ENCODE results near the gene TIGD6.

TIGD6 gene

GRCh38 chr5:150015415-150015814 lies 15.0 kb upstream of the TIGD6 start:
- DNase-seq = no peak

GRCh38 chr5:150014456-150014855 lies 14.0 kb upstream of the TIGD6 start:
- no peak for DNase-seq

GRCh38 chr5:150013931-150014330 lies 13.5 kb upstream of the TIGD6 start:
- no peak for DNase-seq

- no peak for DNase-seq
These were observed 9.4 kb upstream of the TIGD6 start for GRCh38 chr5:150009671-150010387.

GRCh38 chr5:150007050-150007449 lies 6.6 kb upstream of the TIGD6 start:
- DNase-seq = no peak

GRCh38 chr5:150006318-150006717 lies 5.9 kb upstream of the TIGD6 start:
- no peak for DNase-seq

- no peak for DNase-seq
These were observed 1.4 kb upstream of the TIGD6 start for GRCh38 chr5:150001660-150002486.

GRCh38 chr5:150000990-150001659 lies 671 bp upstream of the TIGD6 start:
- DNase-seq = no peak

GRCh38 chr5:149999866-150000255 lies 593 bp downstream of the TIGD6 start:
- DNase-seq = no peak

- no peak for DNase-seq
These were observed 1.1 kb downstream of the TIGD6 start for GRCh38 chr5:149999359-149999758.

GRCh38 chr5:149998281-149998680 lies 2.2 kb downstream of the TIGD6 start:
- DNase-seq = no peak

GRCh38 chr5:149996205-149996890 lies 4.1 kb downstream of the TIGD6 start:
- DNase-seq = no peak

GRCh38 chr5:149995385-149996204 lies 4.9 kb downstream of the TIGD6 start:
- no peak for DNase-seq

- DNase-seq = no peak
These were observed 7.0 kb downstream of the TIGD6 start for GRCh38 chr5:149993471-149993870.

- DNase-seq = peak; percentile 45
These were observed 9.7 kb downstream of the TIGD6 start for GRCh38 chr5:149990518-149991376.

GRCh38 chr5:149988126-149988525 lies 12.3 kb downstream of the TIGD6 start:
- no peak for DNase-seq

GRCh38 chr5:149982505-149982904 lies 17.9 kb downstream of the TIGD6 start:
- no peak for DNase-seq

- no peak for DNase-seq
These were observed 19.2 kb downstream of the TIGD6 start for GRCh38 chr5:149981206-149981605.

GRCh38 chr5:149979896-149980295 lies 20.6 kb downstream of the TIGD6 start:
- DNase-seq = no peak

- no peak for DNase-seq
These were observed 25.0 kb downstream of the TIGD6 start for GRCh38 chr5:149975409-149975808.
